CD4-positive, CD25-positive, alpha-beta regulatory T cell (primary cell): ENCODE measurements around the gene ALPK1. TPM values are rescaled to one million over a fixed set of nuclear protein-coding genes. Genes with fewer than 3 reads are reported as not detected.
"Not testable (repeated sequence)": the region's sequence is repeated elsewhere in the genome, so short reads cannot be mapped to it uniquely, and the experiment has no call there.

Source experiments
- ATAC-seq, 2 donors: fragments of 150-1000 bp; cut with Tn5 transposase; one replicate each; pipeline ENCODE4 v1.10.0; 2021; ENCODE audit warnings: low read depth in 2 of 2, moderate number of reproducible peaks in 2 of 2, moderate library complexity in 1 of 2
- DNase-seq, 3 donors: peaks; one replicate each; pipeline versions ENCODE4 v3.0.0 to v3.0.0-alpha.2; 2012 to 2022; ENCODE audit warnings: mixed read lengths in 1 of 3
- H3K27ac ChIP-seq: one replicate; pipeline ENCODE4 v1.7.0; 2013; ENCODE audit warnings: mild to moderate bottlenecking, low read length; ENCODE audit not compliant: insufficient read depth, poor library complexity, severe bottlenecking
- H3K27me3 ChIP-seq: one replicate; pipeline ENCODE4 v1.7.0; 2013; ENCODE audit warnings: low read length; ENCODE audit not compliant: control insufficient read depth, insufficient read depth
- H3K36me3 ChIP-seq: one replicate; pipeline ENCODE4 v1.7.0; 2013; ENCODE audit warnings: mild to moderate bottlenecking, low read length, moderate library complexity; ENCODE audit not compliant: control insufficient read depth, insufficient read depth
- H3K4me1 ChIP-seq: 2 replicates; pipeline ENCODE4 v1.7.0; 2013; ENCODE audit warnings: mild to moderate bottlenecking, low read length; ENCODE audit not compliant: insufficient read depth, control insufficient read depth, poor library complexity, severe bottlenecking
- H3K4me3 ChIP-seq: one replicate; pipeline ENCODE4 v1.7.0; 2013; ENCODE audit warnings: low read depth, mild to moderate bottlenecking, low read length, moderate library complexity
- H3K9me3 ChIP-seq, 2 experiments: 1 replicate in 1 of 2; 2 replicates in 1 of 2; pipeline ENCODE4 v1.7.0; 2013; ENCODE audit warnings: low read length in 2 of 2, mild to moderate bottlenecking in 1 of 2, moderate library complexity in 1 of 2; ENCODE audit not compliant: control insufficient read depth in 2 of 2
- H3K27ac Mint-ChIP-seq, 3 donors: one replicate each; pipeline ENCODE4 v1.8.0; 2020 to 2022; ENCODE audit warnings: mild to moderate bottlenecking in 3 of 3, mixed read lengths in 3 of 3, moderate library complexity in 2 of 3
- H3K27me3 Mint-ChIP-seq: one replicate; pipeline ENCODE4 v1.8.0; 2022; ENCODE audit warnings: mild to moderate bottlenecking, mixed read lengths
- H3K36me3 Mint-ChIP-seq: one replicate; pipeline ENCODE4 v1.8.0; 2020; ENCODE audit warnings: mixed read lengths
- H3K4me1 Mint-ChIP-seq, 4 donors: one replicate each; pipeline ENCODE4 v1.8.0; 2020 to 2022; ENCODE audit warnings: mixed read lengths in 4 of 4, mild to moderate bottlenecking in 1 of 4
- H3K4me3 Mint-ChIP-seq, 4 donors: one replicate each; pipeline ENCODE4 v1.8.0; 2020 to 2022; ENCODE audit warnings: mild to moderate bottlenecking in 4 of 4, mixed read lengths in 4 of 4, moderate library complexity in 3 of 4
- H3K9me3 Mint-ChIP-seq, 7 donors: one replicate each; pipeline ENCODE4 v1.8.0; 2020 to 2022; ENCODE audit warnings: mixed read lengths in 7 of 7, mild to moderate bottlenecking in 3 of 7, moderate library complexity in 2 of 7
- polyA plus RNA-seq, 4 donors: library from polyadenylated mRNA; unstranded; fragments of 300-500 nt; fragmentation: Illumina TruSeq; gene quantifications; one replicate each; pipeline ENCODE4 v1.2.3, GENCODE V29; 2021
- total RNA-seq: library from RNA; stranded (reverse); gene quantifications from one replicate; pipeline ENCODE4 v1.2.3, GENCODE V29; 2022

ALPK1 gene
- total and polyA plus RNA-seq, 5 donors from 2014 or later, result 0.23 to 6.2 (median 1.1) TPM

- Histone ChIP-seq H3K27ac (no peak overlapping the region), H3K4me1 (peaks cover 45% of the 10 kb centered on the region), H3K9me3 (peaks cover 0 to 3% of the 10 kb centered on the region in 2 experiments), H3K36me3 (peaks cover 27% of the 10 kb centered on the region), H3K4me3 (peak overlapping the region; percentile 49), H3K27me3 (no peaks in the 10 kb centered on the region)
- Mint-ChIP-seq H3K4me1 (peaks cover 27 to 80% (median 68%) of the 10 kb centered on the region in 4 donors), H3K27ac (peak overlapping the region; percentile 15 to 47 (median 30)), H3K4me3 (peak overlapping the region; percentile 15 to 86 (median 54)), H3K9me3 (peaks cover 0 to 3% (median 0%) of the 10 kb centered on the region in 7 donors), H3K36me3 (peaks cover 31% of the 10 kb centered on the region), H3K27me3 (no peaks in the 10 kb centered on the region)
- no peak for ATAC-seq
- no peak for DNase-seq
These were observed 17.3 kb upstream of the ALPK1 start for GRCh38 chr4:112279882-112280315.

- DNase-seq (no peak), ATAC-seq (no peak)
- H3K4me1 Mint-ChIP-seq, result peaks cover 27 to 77% (median 66%) of the 10 kb centered on the region in 4 donors
- H3K27ac Mint-ChIP-seq, result peak overlapping the region in 2 of 3 donors; percentile 30 to 34
- Histone ChIP-seq H3K27me3 (no peaks in the 10 kb centered on the region), H3K9me3 (peaks cover 0 to 3% of the 10 kb centered on the region in 2 experiments), H3K36me3 (peaks cover 22% of the 10 kb centered on the region), H3K27ac (peak overlapping the region; percentile 7), H3K4me3 (peak overlapping the region; percentile 49), H3K4me1 (peaks cover 49% of the 10 kb centered on the region)
- no peaks in the 10 kb centered on the region for H3K27me3 Mint-ChIP-seq
- peaks cover 31% of the 10 kb centered on the region for H3K36me3 Mint-ChIP-seq
- H3K9me3 Mint-ChIP-seq, result peaks cover 0 to 3% (median 0%) of the 10 kb centered on the region in 7 donors
- H3K4me3 Mint-ChIP-seq, result peak overlapping the region in 3 of 4 donors; percentile 11 to 86 (median 15)
These were observed 16.6 kb upstream of the ALPK1 start for GRCh38 chr4:112280386-112281056.

GRCh38 chr4:112281895-112282398, 15.2 kb upstream of the ALPK1 start:
- Histone ChIP-seq H3K4me3 (peak overlapping the region; percentile 95), H3K4me1 (peaks cover 59% of the 10 kb centered on the region), H3K27ac (peak overlapping the region; percentile 28), H3K36me3 (peaks cover 11% of the 10 kb centered on the region)
- not testable (repeated sequence) for H3K27me3 ChIP-seq, DNase-seq, H3K9me3 ChIP-seq, H3K9me3 Mint-ChIP-seq, H3K27me3 Mint-ChIP-seq, ATAC-seq
- H3K27ac Mint-ChIP-seq, result peak overlapping the region; percentile 72 to 90 (median 75)
- H3K4me1 Mint-ChIP-seq, result peaks cover 26 to 83% (median 62%) of the 10 kb centered on the region in 4 donors
- peak overlapping the region; percentile 15 to 86 (median 66) for H3K4me3 Mint-ChIP-seq
- peaks cover 25% of the 10 kb centered on the region for H3K36me3 Mint-ChIP-seq

GRCh38 chr4:112282860-112283667, 14.1 kb upstream of the ALPK1 start:
- Mint-ChIP-seq H3K36me3 (peaks cover 16% of the 10 kb centered on the region), H3K27me3 (no peaks in the 10 kb centered on the region), H3K4me1 (peaks cover 21 to 83% (median 66%) of the 10 kb centered on the region in 4 donors), H3K4me3 (peak overlapping the region; percentile 59 to 91 (median 82)), H3K9me3 (peaks cover 0 to 3% (median 0%) of the 10 kb centered on the region in 7 donors), H3K27ac (peak overlapping the region; percentile 66 to 90 (median 80))
- peaks cover 70% of the 10 kb centered on the region for H3K4me1 ChIP-seq
- H3K9me3 ChIP-seq, result peaks cover 0 to 3% of the 10 kb centered on the region in 2 experiments
- H3K4me3 ChIP-seq, result peak overlapping the region; percentile 95
- ATAC-seq (no peak), DNase-seq (no peak)
- no peaks in the 10 kb centered on the region for H3K27me3 ChIP-seq
- peaks cover 6% of the 10 kb centered on the region for H3K36me3 ChIP-seq
- H3K27ac ChIP-seq, result peak overlapping the region; percentile 57

- Histone ChIP-seq H3K4me1 (peaks cover 79% of the 10 kb centered on the region), H3K36me3 (peaks cover 6% of the 10 kb centered on the region), H3K27ac (peak overlapping the region; percentile 87), H3K9me3 (peaks cover 0 to 3% of the 10 kb centered on the region in 2 experiments), H3K27me3 (no peaks in the 10 kb centered on the region), H3K4me3 (peak overlapping the region; percentile 95)
- H3K4me1 Mint-ChIP-seq, result peaks cover 30 to 85% (median 66%) of the 10 kb centered on the region in 4 donors
- peak overlapping the region; percentile 90 to 100 (median 92) for H3K27ac Mint-ChIP-seq
- ATAC-seq, result no peak
- no peaks in the 10 kb centered on the region for H3K27me3 Mint-ChIP-seq
- DNase-seq, result peak in 1 of 3 donors; percentile 55
- peaks cover 16% of the 10 kb centered on the region for H3K36me3 Mint-ChIP-seq
- peak overlapping the region; percentile 86 to 97 (median 94) for H3K4me3 Mint-ChIP-seq
- H3K9me3 Mint-ChIP-seq, result peaks cover 0 to 3% (median 0%) of the 10 kb centered on the region in 7 donors
These were observed 13.0 kb upstream of the ALPK1 start for GRCh38 chr4:112284166-112284565.

GRCh38 chr4:112284662-112285411, 12.3 kb upstream of the ALPK1 start:
- Mint-ChIP-seq H3K9me3 (peaks cover 0 to 3% (median 0%) of the 10 kb centered on the region in 7 donors), H3K4me1 (peaks cover 37 to 85% (median 66%) of the 10 kb centered on the region in 4 donors), H3K27ac (peak overlapping the region; percentile 90 to 100 (median 92)), H3K36me3 (peaks cover 19% of the 10 kb centered on the region), H3K4me3 (peak overlapping the region; percentile 86 to 97 (median 94)), H3K27me3 (no peaks in the 10 kb centered on the region)
- H3K4me1 ChIP-seq, result peaks cover 79% of the 10 kb centered on the region
- peaks cover 6% of the 10 kb centered on the region for H3K36me3 ChIP-seq
- H3K27ac ChIP-seq, result peak overlapping the region; percentile 87
- ATAC-seq (no peak), DNase-seq (peak in 2 of 3 donors; percentile 20 to 36)
- peaks cover 0 to 3% of the 10 kb centered on the region in 2 experiments for H3K9me3 ChIP-seq
- H3K4me3 ChIP-seq, result peak overlapping the region; percentile 95
- no peaks in the 10 kb centered on the region for H3K27me3 ChIP-seq
